NCI-H2196 treated with DMSO at 0.1 percent for 48 hours (cell line): ENCODE measurements around the gene RUBCNL.
"Not testable (repeated sequence)": the region's sequence is repeated elsewhere in the genome, so short reads cannot be mapped to it uniquely, and the experiment has no call there.

ENCODE experiments used
- DNase-seq: peaks from one replicate; lab custom pipeline; 2025; ENCODE audit not compliant: unreplicated experiment; lab: John Stamatoyannopoulos, UW

Gene RUBCNL

GRCh38 chr13:46373623-46374022, 13.4 kb downstream of the RUBCNL start:
- no peak for DNase-seq

DNA sequence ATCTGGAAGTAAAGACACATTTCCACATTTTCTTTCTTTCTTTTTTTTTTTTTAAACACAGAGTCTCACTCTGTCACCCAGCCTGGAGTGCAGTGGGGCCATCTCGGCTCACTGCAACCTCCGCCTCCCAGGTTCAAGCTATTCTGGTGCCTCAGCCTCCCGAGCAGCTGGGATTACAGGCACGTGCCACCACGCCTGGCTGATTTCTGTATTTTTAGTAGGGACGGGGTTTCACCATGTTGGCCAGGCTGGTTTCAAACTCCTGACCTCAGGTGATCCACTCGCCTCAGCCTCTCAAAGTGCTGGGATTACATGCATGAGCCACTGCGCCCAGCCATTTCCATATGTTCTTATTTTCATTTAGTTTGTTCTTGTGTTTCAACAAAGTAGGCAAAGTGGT, 14.1 kb downstream of the RUBCNL start:
- DNase-seq, result not testable (repeated sequence)

DNA sequence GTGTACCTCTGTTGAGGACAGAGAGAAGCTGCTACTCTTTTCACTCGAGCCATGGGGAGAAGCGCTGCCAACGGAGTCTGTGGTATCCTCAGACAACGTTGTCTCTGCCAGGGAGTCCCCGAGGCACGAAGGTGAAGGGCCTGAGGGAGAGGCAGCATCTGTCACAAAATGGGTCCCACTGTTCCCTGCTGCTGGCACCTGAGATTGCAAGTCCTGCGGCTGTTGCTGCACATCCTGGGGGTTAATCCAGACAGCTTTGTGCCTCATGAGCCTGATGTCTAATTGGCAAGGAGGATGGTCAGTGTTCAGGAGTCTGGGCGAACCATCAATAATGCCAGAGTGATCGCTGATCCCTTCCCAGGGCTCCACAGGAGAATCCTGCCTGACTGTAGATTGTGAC, 15.0 kb downstream of the RUBCNL start:
- no peak for DNase-seq

- no peak for DNase-seq
Observed at GRCh38 chr13:46369506-46370277, 17.4 kb downstream of the RUBCNL start.

DNA sequence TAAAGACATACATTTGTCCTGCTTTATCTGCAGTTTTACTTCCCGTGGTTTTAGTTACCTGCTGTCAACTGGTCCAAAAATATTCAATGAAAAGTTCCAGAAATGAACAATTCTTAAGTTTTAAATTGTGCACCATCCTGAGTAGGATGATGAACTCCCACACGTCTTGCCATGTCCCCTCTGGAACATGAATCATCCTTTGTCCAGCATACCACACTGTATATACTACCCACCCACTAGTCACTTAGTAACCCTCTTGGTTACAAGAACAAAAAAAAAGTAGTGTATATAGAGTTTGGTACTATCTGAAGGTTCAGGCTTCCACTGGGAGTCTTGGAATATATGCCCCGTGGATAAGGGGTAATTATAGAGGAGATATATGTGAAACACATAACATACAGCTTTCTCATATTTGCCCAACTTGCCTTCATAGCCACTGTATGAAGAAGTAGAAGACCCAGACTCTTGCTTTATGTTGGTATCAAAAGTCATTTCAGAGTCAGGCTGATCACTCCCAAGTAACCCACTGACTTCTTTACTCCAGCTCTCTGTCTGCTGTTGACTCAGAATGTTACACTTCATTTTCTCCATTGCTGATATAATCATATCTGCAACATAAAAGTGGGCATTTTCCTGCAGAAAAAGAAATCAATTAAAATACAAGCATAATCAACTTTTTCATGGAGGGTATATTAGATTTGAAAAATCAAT, 19.3 kb downstream of the RUBCNL start:
- DNase-seq, result no peak

DNA sequence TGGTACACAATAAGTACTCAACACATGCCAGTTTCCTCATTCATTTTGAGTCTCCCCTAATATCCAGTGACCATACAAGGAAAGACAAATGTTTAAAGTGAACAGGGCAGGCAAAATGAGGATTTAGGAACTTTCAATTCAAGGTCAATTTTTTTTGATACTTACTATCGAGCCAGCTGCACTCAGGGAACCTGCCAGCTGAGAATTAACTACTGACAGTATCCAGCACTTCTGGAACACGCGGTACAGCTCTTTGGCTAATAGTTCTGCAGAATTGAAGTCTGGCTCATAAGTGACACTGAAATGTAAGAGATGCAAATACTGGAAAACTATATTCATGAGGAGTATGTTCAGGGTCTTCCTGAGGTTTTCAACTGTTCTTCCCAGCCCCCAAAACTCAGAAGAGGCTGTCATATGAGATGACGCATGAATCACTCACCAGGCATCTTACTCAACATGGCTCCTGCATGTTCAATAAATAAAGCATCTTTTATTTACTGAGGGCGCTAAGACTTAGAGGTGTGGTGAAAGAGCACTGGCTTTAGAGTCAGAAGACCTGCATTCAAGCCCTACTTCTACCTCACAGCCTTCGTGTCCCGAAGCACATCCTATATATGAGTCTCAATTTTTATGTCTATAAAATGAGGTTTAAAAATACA, 25.6 kb downstream of the RUBCNL start:
- no peak for DNase-seq

- no peak for DNase-seq
Observed at GRCh38 chr13:46360604-46361003, 26.4 kb downstream of the RUBCNL start.

DNA sequence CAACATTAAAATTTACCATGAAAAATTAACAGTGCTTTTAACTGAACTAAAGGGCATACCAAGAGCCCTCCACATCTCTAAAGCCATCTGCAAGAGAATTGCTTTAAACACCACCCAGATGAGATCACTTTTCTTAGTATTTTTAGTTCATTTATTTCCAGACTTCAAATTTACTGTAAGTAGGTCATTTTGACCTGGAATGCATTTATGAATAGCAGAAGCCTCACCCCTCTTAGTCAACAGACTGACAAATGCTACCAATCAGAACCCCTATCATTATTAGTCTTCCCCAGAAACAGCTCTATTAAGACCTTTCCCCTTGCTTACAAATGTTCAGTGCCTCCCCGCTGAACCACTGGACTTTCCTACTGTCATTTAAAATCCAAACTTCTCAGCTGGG, 27.3 kb downstream of the RUBCNL start:
- DNase-seq, result no peak

GRCh38 chr13:46355901-46356590, 31.0 kb downstream of the RUBCNL start:
- DNase-seq, result no peak

DNA sequence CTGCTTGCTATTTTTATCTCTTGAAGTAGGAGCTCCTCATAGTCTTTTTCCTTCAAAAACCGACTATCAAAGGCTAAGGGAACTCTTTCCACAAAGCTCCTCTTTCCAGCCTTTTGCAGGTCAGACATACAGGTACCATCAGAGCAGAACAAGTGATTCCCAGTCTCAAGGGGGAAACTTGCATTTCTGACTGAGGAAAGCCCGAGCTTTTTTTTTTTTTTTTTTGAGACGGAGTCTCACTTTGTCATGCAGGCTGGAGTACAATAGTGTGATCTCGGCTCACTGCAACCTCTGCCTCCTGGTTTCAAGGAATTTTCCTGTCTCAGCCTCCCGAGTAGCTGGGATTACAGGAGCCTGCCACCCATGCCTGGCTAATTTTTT, 32.0 kb downstream of the RUBCNL start:
- DNase-seq, result no peak

- DNase-seq, result no peak
Observed at GRCh38 chr13:46354156-46355087, 32.6 kb downstream of the RUBCNL start.

DNA sequence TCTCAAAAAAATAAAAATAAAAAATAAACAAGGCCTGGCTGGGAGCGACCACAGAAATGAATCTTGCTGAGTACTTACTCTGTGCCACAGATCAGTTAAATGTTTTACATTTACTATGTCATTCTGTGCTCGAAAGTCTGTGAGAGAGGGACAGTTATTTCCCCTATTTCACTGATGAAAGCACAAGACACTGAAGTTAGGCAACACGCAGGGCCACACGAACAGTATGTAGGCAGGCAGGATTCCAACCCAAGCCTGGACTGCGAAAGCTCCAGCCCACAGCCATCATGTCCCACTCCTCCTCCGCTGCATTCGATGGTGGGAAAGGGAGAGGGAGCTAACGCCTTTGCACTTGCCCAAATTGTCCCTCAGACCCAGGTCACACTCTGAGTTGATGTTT, 34.2 kb downstream of the RUBCNL start:
- DNase-seq, result no peak

DNA sequence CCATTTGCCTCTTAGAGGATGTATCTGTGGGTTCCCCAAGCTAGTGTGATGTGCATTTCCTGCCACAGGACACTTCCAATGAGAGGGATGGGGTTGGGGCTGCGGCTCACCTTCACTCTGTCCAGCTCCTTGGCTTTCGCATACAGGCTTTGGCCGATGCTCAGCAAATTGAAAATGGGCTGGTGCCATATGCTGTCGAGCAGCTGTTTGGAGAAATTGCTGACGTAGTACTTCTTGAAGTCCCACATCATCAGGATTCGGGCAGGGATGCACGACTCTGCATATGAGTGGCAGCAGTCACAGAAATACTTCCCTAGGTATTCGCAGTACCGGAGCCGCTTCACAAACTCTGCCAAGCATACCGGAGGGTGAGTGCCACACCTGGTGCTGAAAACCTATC, 37.0 kb downstream of the RUBCNL start:
- DNase-seq, result no peak

DNA sequence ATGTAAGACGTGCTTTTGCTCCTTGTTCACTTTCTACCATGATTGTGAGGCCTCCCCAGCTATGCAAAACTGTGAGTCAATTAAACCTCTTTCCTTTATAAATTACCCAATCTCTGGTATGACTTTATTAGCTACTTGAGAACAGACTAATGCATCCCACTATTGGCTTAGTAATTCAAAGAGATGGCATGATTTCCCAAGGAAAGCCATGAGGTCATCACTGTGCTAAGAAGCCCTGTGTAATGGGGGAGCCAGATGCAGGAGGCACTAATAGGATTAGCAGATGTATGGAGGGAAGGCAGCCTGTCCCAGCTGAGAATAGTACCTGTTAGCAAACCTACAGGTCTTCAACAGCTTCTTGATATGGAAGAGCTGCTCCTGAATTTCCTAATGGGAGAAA, 38.1 kb downstream of the RUBCNL start:
- no peak for DNase-seq

DNA sequence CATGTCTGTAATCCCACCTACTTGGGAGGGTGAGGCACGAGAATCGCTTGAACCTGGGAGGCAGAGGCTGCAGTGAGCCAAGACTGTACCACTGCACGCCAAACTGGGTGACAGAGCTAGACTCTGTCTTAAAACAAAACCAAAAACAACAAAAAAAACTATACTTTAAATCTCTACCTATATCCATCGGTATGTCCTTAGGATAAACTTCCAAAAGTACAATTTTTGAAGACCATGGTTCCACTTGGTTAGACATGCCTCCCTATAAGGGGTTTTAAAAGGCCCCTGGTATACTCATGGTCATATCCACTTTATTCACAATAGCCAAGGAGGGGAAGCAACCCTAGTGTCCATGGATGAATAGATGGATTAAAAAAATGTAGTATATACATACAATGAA, 39.8 kb downstream of the RUBCNL start:
- no peak for DNase-seq

DNA sequence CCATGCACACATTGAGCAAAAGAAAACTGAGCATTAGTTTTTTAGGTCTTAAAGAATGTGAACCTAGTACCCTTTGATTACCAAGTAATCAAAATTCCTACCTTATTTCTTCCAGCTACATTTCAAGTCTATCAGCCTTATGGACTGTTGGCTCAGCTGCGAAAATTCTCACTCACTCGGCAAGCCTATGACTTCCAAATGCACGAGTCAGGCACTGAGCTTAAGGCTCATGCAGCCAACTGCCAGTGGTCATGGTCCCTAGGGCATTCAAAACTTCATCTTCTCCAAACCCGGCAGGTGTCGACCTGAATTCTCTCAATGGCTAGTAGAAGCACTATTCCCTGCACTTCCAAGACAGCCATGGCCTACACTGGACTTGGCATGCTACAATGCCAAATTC, 41.2 kb downstream of the RUBCNL start:
- DNase-seq, result no peak

DNA sequence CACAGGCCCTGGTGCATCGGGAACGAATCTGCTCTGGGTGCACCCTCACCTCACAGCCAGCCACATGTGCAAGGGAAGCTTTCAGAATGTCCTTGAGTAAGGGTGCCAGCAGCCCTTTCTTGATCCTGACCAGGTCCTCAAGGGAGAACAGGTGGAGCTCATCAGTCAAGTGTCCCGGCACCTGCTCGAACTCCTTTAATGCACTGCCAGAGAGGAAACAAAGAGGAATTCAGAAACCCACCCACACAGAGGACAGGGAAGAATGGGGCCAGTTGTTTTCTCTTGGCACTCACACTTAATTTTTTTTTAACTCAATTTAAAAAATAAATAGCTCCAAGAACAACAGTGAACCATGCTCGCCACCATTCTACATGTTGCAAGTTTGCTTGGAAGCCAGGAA, 41.7 kb downstream of the RUBCNL start:
- DNase-seq, result no peak

DNA sequence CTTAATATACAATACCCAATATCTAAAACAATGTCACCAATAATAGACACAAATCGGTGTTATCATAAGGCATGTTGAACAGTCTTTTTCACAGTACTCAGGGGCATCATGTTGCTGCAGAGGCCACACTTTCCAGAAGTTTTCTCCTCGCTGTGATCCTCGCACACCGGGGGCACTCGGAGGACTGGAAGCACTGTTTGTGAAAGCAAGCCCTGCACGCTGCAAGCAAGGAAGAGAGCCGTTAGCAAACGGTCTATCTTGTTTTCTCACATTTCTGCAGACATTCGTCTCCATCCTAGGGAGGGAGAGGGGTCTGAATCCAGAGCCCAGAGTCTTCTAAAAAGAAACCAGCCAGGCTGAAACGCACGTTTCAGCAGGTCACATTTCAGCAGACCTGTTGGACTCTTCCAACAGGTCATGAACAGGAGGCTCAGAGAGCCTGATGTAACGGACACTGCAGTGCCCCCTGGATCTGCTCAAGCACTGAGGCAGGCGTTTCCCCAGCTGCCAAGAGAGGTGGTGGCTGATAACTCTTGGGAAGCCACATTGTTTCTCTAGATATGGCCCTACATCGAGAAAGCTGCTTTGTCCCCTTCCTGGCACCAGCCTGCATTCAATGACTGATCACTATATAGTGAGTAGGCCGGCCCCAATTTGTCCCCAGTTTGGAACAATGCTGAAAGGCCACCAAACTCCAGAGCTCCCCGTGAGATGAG, 43.6 kb downstream of the RUBCNL start:
- DNase-seq, result no peak

- no peak for DNase-seq
Observed at GRCh38 chr13:46342538-46342937, 44.5 kb downstream of the RUBCNL start.
